Measurements from ENCODE around the gene TSPAN31.

TSPAN31 gene

DNA sequence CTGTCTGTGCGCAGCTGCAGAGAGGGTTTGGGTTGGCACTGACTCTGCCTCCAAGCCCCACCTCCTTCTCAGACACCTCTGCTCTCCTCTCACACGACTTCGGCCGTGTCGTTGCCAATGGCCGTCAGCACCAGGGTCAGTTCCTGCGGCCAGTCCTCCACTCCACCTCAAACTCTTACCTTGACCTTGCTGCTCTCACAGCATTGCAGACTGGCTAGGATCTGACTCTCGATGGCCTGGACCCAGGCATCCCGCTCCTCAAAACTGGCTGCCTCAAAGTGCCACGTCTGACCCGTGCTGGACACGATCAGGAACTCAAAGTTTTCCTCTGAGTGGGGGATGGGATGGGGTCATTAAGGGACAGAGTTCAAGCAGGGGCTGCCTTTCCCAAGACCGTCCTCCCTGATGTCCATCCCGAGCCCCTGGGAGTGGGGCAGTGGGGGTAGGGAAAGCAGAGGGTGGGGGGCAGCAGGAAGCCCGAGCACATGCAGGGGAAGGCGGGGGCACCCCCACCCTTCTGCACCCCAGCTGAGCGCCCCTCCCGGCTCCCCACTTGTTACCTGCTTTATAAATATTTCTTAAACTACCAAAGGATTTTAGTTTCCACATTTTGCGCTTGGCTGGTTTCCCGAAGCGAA, 17.0 kb upstream of the TSPAN31 start:
- H3K27me3 Mint-ChIP-seq: no peaks in the 10 kb centered on the region
- H3K9me3 Mint-ChIP-seq: no peaks in the 10 kb centered on the region
- H3K4me1 Mint-ChIP-seq: peaks cover 17% of the 10 kb centered on the region
- peaks cover 9% of the 10 kb centered on the region for H3K36me3 Mint-ChIP-seq
- no peak overlapping the region for H3K27ac Mint-ChIP-seq
- no peak overlapping the region for H3K4me3 Mint-ChIP-seq

DNA sequence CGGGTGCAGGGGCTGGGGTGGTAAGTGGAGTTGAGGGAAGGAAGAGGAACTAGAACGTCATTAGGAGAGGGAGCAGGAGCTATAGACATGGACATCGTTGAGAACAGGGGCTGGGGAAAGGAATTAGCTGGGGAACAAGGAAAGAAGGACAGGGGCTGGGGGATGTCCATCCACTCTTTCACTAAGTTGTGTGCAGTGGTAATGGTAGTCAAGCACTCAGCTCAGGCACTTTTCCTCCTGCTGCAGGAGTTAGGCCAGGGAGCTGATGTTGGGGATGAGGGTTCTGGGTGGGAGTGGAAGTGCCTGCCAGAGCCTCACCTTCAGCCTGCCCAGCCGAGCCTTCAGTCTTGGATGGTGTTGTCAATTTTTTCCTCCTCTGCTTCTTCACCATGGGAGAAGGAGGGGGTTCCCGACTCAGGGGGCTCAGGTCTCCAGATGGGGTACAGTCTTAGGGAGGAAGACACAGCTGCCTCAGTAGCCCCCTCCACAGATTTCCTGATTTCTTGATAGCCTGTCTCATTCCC, 15.5 kb upstream of the TSPAN31 start:
- peaks cover 7% of the 10 kb centered on the region for H3K4me1 Mint-ChIP-seq
- H3K27me3 Mint-ChIP-seq: no peaks in the 10 kb centered on the region
- peak overlapping the region; percentile 49 for H3K27ac Mint-ChIP-seq
- no peak overlapping the region for H3K4me3 Mint-ChIP-seq
- H3K36me3 Mint-ChIP-seq: peaks cover 9% of the 10 kb centered on the region
- no peaks in the 10 kb centered on the region for H3K9me3 Mint-ChIP-seq

DNA sequence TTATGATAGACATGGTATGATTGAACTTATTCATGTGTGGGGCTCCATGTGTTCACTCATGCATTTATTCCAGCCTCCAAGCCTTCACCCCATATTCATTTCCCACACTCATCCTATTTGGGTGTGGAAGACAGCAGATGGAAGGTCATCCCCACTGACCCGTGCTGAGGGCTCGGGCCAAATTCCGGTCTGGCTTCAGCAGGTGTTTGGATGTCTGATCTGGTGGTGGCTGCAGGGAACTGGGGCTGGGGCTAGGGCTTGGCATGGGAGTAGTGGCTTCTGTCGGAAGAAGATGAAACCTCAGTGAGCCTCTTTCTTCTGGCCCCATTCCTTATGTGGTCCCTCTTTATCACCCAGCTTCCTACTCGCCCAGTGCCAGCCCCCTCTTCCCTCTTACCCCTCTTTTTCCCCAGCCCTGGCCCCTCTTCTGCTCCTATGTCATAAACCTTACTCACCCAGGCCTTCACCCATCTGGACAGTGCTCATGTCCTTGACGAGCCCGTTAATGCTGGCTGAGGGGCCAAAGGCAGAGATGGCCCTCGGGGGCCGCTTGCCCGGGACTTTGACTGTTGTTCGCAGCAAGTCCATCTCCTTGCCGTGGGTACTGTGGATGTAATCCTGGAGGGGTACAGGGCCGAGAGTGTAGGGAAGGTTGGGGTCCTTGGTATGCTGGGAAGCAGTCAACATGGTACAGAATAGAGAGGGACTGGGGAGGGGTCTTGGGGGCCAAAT, 14.3 kb upstream of the TSPAN31 start:
- no peaks in the 10 kb centered on the region for H3K27me3 Mint-ChIP-seq
- peaks cover 9% of the 10 kb centered on the region for H3K4me1 Mint-ChIP-seq
- no peak overlapping the region for H3K27ac Mint-ChIP-seq
- H3K4me3 Mint-ChIP-seq: no peak overlapping the region
- H3K9me3 Mint-ChIP-seq: no peaks in the 10 kb centered on the region
- H3K36me3 Mint-ChIP-seq: peaks cover 9% of the 10 kb centered on the region

DNA sequence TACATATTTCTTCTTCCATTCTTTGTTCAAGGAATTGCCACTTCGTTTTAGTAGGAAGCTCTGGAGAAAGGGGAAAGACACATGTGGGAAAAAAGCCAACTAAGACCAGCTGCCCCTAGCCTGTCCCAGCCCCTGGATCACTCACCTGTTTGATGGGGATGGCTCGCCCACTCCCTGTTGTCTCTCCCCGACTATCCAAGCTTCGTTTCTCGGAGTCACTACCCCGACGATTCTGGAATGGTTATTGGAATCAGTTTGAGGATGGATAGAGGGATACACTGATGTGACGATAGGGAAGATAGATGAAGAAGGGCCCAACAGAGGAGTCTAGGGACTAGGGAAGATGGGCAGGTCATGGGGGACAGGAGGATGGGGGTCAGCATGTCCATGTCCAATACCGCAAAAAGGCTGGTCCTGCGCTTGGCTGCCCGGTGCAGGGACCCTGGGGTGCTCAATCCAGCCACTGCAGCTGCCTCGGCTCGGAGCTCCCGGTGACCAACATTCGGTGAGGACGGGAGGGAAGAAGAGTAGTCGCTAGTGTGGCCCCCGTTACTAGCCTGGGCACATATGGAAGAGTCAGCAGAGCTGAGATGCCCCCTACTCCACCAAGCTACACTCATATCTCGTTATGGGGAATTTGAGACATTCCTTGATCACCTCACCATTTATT, 13.3 kb upstream of the TSPAN31 start:
- H3K36me3 Mint-ChIP-seq: peaks cover 11% of the 10 kb centered on the region
- no peak overlapping the region for H3K27ac Mint-ChIP-seq
- H3K4me1 Mint-ChIP-seq: peaks cover 14% of the 10 kb centered on the region
- no peak overlapping the region for H3K4me3 Mint-ChIP-seq
- H3K27me3 Mint-ChIP-seq: no peaks in the 10 kb centered on the region
- H3K9me3 Mint-ChIP-seq: no peaks in the 10 kb centered on the region

DNA sequence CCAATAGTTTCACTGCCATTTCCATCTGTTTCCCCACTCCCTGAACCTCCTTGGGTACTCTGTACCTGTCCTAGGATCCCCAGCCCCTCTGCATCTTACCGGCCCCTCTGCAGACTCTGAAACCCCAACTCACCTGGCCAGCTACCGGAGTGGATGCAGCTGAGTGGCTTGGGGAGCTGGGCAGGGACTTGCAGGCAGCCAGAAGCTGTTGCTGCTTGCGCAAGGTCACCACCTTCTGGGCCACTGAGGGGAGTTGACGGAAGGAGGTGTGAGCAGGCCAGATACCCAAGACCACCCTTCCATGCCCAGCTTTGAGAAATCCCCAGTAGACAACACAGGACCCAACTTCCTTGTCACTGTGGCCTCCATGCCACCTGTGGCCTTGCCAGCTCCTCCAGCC, 12.6 kb upstream of the TSPAN31 start:
- peaks cover 17% of the 10 kb centered on the region for H3K4me1 Mint-ChIP-seq
- H3K36me3 Mint-ChIP-seq: peaks cover 11% of the 10 kb centered on the region
- peak overlapping the region; percentile 71 for H3K27ac Mint-ChIP-seq
- H3K27me3 Mint-ChIP-seq: no peaks in the 10 kb centered on the region
- H3K4me3 Mint-ChIP-seq: no peak overlapping the region
- H3K9me3 Mint-ChIP-seq: no peaks in the 10 kb centered on the region

DNA sequence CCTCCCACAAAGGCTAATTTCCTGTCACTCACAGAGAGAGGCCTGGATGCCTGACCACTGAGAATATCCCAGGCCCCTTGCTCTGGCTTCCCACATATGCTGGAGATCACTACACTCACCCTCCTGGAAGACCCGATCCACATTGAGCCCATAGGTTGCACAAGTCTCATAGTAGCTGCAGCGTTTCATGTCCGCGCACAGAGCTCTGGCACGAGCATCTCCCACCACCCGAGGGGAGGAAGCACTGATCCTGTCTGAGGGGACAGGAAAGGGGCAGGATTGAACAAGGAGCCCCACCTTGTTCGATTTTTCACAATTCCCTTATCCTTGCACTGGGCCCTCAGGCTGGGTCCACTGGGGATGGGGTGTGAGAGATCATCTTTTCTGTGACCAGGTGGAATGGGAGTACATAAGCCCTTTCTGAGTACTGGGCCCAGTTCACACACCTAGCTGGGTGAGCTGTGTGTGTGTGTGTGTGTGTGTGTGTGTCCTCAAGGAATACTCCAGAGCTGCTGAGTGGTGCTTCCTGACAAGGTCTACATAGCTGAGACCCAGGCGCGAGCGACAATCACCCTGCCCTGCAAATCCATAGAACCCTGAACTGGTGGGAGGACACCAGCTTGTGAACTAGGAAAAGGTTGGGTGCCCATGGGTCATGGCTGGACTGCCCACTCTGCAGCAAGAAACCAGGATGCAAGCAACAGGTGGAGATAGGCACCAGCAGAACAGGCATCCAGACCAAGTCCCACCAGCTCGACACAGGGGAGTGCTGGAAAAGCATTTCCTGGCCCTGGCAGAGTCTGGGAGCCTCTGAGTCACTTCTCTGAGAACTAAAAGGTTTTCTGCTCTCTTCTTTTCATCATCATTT, 11.9 kb upstream of the TSPAN31 start:
- H3K4me3 Mint-ChIP-seq: no peak overlapping the region
- H3K27me3 Mint-ChIP-seq: no peaks in the 10 kb centered on the region
- H3K4me1 Mint-ChIP-seq: peaks cover 17% of the 10 kb centered on the region
- H3K9me3 Mint-ChIP-seq: no peaks in the 10 kb centered on the region
- peak overlapping the region; percentile 71 for H3K27ac Mint-ChIP-seq
- H3K36me3 Mint-ChIP-seq: peaks cover 11% of the 10 kb centered on the region

DNA sequence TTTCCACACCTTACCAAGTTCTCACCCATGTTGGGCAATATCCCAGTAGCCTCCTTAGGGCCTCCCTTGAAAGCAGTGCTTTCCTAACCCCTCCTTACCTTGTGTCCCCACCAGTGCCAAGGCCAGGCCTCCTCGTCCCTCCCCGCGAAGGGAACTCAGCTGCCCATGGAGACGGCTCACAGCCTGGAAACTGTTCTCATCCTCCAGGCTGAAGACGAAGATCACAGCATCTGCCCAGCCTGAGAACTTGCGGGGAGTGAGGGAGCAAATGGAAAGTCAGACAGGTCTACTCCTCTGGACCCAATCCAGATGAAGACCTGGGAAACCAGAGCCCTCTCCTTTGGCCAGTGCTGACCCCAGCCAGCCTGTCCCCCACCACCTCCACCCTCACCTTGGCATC, 10.9 kb upstream of the TSPAN31 start:
- Mint-ChIP-seq H3K27me3 (no peaks in the 10 kb centered on the region), H3K4me1 (peaks cover 18% of the 10 kb centered on the region), H3K4me3 (no peak overlapping the region), H3K36me3 (peaks cover 7% of the 10 kb centered on the region), H3K27ac (no peak overlapping the region), H3K9me3 (no peaks in the 10 kb centered on the region)

DNA sequence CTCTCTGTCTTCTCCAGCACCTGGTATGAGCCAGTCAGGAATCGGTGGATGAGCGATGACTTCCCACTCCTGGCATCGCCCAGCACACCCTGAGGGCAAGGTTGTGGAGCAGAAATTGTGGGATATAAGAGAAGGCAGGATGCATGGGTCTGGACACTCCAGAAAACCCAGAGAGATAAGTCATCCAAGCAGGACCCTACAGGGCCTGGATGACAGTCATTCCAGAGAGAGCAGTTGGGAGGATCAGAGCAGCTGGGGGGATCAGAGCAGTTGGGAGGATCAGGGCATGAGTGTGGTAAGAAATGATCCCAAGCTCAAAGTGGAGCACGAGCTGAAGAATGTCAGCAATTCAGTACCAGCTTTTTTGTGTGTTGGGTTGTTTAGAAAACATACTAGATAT, 10.2 kb upstream of the TSPAN31 start:
- H3K36me3 Mint-ChIP-seq: peaks cover 7% of the 10 kb centered on the region
- H3K9me3 Mint-ChIP-seq: no peaks in the 10 kb centered on the region
- no peak overlapping the region for H3K4me3 Mint-ChIP-seq
- H3K4me1 Mint-ChIP-seq: peaks cover 25% of the 10 kb centered on the region
- no peak overlapping the region for H3K27ac Mint-ChIP-seq
- H3K27me3 Mint-ChIP-seq: no peaks in the 10 kb centered on the region

DNA sequence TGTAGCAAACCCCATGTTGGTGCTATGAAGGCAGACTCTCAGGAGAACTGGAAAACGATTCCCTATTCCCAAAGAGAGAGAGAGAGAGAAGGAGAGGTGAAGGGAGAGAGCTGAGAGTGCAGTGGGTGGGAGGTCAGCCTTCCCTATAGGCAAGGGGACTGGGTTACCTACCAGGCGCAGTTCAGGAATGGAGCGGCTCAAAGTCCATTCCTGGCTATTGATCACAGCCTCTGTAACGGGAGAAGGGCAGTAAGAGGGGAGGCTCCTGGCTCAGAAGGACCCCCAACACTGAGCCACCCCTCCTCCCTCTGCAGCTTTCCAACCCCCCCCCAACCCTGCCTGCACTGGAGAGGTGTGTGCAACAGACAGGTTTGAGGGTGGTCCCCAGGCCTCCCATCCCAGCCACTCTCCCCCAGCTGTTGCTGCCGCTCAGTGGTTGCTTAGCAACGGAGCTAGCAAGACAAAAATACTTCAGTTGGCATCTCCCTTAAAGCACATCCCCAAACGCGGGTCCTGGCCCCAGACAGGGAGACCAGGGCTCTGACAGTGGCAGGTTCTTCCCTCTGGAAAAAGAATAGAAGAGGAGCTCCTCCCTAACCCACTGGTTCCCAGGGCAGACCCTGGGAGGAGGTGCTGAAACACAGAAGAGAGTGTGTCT, 9.5 kb upstream of the TSPAN31 start:
- H3K9me3 Mint-ChIP-seq: no peaks in the 10 kb centered on the region
- H3K4me3 Mint-ChIP-seq: no peak overlapping the region
- peaks cover 5% of the 10 kb centered on the region for H3K36me3 Mint-ChIP-seq
- H3K27me3 Mint-ChIP-seq: no peaks in the 10 kb centered on the region
- H3K27ac Mint-ChIP-seq: peak overlapping the region; percentile 30
- H3K4me1 Mint-ChIP-seq: peaks cover 31% of the 10 kb centered on the region

DNA sequence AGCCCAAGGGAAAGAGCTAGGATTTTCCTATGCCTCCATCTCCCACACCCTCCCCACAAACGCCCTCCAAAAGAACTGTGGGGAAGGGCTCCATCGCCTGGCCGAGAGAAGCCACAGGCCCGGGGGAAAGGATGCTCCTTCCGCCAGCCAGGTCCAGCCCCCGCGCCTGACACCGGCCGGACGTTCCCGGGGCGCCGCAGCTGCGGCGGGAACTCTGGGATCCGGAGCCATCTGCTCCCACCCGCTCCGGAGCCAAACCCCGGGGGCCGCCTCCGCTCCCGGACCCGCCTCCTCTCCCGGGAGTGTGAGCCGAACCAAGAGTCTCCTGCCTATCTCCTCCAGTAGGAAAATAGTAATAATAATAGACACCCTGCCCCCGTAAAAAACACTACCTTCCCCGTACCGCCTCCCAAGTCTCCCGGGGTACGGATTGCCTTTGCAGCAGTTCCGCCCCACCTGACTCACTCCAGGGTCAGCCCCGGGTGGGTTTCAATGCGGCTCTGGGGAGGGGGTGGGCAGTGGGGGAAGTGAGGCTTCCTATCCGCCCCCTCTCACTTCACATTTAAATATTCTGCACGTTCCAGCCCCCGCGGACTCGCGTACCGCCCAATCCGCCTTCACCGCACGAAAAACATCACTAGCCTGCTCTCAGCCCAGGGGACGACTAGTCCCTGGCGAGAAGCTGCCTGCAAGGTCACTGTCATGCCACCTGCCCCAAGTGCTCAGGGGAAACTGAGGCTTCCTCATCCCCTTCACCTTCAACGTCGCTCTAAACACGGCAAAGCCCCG, 8.7 kb upstream of the TSPAN31 start:
- Mint-ChIP-seq H3K27ac (peak overlapping the region; percentile 65), H3K36me3 (peaks cover 5% of the 10 kb centered on the region), H3K4me3 (no peak overlapping the region)

DNA sequence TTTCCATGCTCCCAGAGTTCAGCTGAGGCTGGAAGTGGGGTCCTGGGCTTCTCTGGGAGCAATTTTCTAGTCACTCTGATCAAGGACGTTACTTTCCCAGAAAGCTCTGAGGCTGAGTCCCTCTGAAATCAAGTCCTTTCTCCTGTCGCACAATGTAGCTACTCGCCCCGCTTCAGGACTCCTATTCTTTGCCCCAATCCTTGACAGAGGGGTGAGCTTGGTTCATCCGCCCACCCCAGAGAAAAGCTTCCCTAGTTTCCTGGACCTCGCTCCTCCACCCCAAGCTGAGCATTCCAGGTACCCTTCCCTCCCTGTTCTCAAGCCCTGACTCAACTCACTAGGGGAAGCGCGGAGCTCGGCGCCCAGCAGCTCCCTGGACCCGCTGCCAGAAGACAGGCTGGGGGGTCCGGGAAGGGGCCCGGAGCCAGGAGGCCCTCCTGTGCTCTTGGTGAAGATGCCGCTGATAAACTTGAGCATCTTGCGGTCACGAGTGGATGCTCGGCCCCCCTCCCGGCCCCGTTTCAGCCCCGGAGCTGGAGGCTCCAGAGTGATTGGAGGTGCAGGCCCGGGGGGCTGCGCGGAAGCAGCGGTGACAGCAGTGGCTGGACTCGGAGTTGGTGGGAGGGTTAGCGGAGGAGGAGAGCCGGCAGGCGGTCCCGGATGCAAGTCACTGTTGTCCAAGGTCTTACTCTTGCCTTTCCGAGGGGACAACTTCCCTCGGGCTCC, 7.9 kb upstream of the TSPAN31 start:
- Mint-ChIP-seq H3K4me3 (no peak overlapping the region), H3K9me3 (no peaks in the 10 kb centered on the region), H3K27ac (peak overlapping the region; percentile 65), H3K4me1 (peaks cover 41% of the 10 kb centered on the region), H3K27me3 (no peaks in the 10 kb centered on the region), H3K36me3 (peaks cover 3% of the 10 kb centered on the region)

More for the DNA sequence above, 8.7 kb upstream of the TSPAN31 start:
- H3K9me3 Mint-ChIP-seq: no peaks in the 10 kb centered on the region
- no peaks in the 10 kb centered on the region for H3K27me3 Mint-ChIP-seq
- H3K4me1 Mint-ChIP-seq: peaks cover 39% of the 10 kb centered on the region

DNA sequence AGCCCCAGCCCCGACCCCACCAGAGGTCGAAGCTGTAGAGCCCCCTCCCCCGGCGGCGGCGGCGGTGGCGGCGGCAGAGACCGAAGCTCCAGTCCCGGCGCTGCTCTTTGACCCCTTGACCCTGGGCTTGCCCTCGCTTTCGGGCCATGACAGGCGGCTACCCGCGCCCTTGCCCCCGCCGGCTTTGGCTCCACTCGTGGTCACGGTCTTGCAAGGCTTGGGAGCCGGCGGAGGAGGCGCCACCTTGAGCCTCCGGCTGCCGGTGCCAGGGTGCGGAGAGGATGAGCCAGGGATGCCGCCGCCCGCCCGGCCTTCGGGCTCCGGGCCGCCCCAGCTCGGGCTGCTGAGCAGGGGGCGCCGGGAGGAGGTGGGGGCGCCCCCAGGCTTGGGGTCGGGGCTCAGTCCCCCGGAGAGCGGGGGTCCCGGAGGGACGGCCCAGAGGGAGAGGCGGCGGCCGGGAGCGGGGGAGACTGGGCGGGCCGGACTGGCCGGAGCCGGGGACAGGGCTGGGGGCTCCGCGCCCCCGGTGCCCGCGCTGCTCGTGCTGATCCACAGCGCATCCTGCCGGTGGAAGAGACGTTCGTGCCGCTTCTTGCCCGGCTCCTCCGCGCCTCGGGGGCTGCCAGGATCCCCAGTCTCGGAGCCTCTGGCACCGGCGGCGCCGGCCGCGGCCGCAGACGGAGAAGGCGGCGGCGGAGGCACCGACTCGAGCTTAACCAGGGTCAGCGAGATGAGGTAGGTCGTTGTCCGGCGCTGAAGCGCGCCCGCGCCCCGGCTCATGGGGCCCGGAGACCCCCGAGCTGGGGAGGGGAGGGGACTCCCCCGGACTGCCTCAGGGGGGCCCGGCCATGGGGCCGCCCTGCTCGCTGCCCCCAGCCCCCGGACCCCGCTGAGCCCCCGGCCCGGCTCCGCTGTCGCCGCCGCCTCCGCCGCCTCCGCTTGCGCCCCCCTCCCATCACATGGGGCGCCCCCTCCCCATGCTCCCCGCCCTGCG, 7.1 kb upstream of the TSPAN31 start:
- no peak overlapping the region for H3K27ac Mint-ChIP-seq
- H3K36me3 Mint-ChIP-seq: peaks cover 1% of the 10 kb centered on the region
- H3K4me3 Mint-ChIP-seq: no peak overlapping the region
- H3K9me3 Mint-ChIP-seq: no peaks in the 10 kb centered on the region
- H3K4me1 Mint-ChIP-seq: peaks cover 46% of the 10 kb centered on the region
- no peaks in the 10 kb centered on the region for H3K27me3 Mint-ChIP-seq
